ENCODE measurements around the gene LRRD1. TPM values are rescaled to one million over a fixed set of nuclear protein-coding genes. Genes with fewer than 3 reads are reported as not detected.

Gene LRRD1
- total RNA-seq, 1 experiment from 2014 or later = not detected

- Histone ChIP-seq H3K9me3 (ENCODE audit: control insufficient read depth, low read depth, low read length) (no peaks in the 10 kb centered on the region), H4K91ac (ENCODE audit: insufficient read length, low read depth, low read length) (no peak overlapping the region), H2BK5ac (ENCODE audit: insufficient read length, low read length) (no peak overlapping the region), H3K23me2 (ENCODE audit: insufficient read length, low read depth, low read length, poor library complexity, severe bottlenecking) (no peaks in the 10 kb centered on the region), H2BK20ac (ENCODE audit: low read depth, low read length, poor library complexity, severe bottlenecking) (no peak overlapping the region), H3K27ac (ENCODE audit: insufficient read length, low read depth, low read length) (no peak overlapping the region), H3K4ac (ENCODE audit: low read depth, low read length) (no peak overlapping the region), H3K4me2 (ENCODE audit: insufficient read depth, insufficient read length, low read length) (no peak overlapping the region), H3K56ac (ENCODE audit: insufficient read length, low read depth, low read length) (no peak overlapping the region), H3K4me1 (ENCODE audit: insufficient read depth, low read length) (no peaks in the 10 kb centered on the region), H3K27me3 (ENCODE audit: insufficient read depth, low read length) (no peaks in the 10 kb centered on the region), H4K5ac (ENCODE audit: insufficient read length, low read depth, low read length) (no peak overlapping the region), H2BK120ac (ENCODE audit: low read depth, low read length, poor library complexity, severe bottlenecking) (no peak overlapping the region), H3K23ac (ENCODE audit: insufficient read length, low read depth, low read length) (no peak overlapping the region), H2BK15ac (ENCODE audit: low read depth, low read length) (no peak overlapping the region), H3K14ac (ENCODE audit: insufficient read depth, low read length) (no peak overlapping the region), H2BK12ac (ENCODE audit: insufficient read length, low read depth, low read length) (no peak overlapping the region), H4K8ac (replicated peaks; ENCODE audit: insufficient read length, low read depth, low read length) (no peak overlapping the region), H3K18ac (ENCODE audit: insufficient read length, low read depth, low read length) (no peak overlapping the region), H3K79me2 (ENCODE audit: insufficient read depth, low read length) (no peaks in the 10 kb centered on the region), H3K9ac (ENCODE audit: extremely low read depth, insufficient read length, low read length) (no peak overlapping the region), H2AK5ac (ENCODE audit: insufficient read length, low read length) (no peak overlapping the region), H3T11ph (ENCODE audit: low read length) (no peak overlapping the region), H3K79me1 (ENCODE audit: insufficient read depth, low read depth, low read length, poor library complexity, severe bottlenecking) (no peaks in the 10 kb centered on the region), H4K20me1 (ENCODE audit: control insufficient read depth, insufficient read depth, insufficient read length) (no peaks in the 10 kb centered on the region), H2AFZ (ENCODE audit: low read length) (no peak overlapping the region)
- Mint-ChIP-seq H3K9me3 (peaks cover 0 to 3% of the 10 kb centered on the region in 2 experiments; a peak in 1 of 5 replicates), H3K4me1 (no peaks in the 10 kb centered on the region), H3K27ac (no peak overlapping the region), H3K4me3 (no peak overlapping the region), H3K27me3 (ENCODE audit: low read depth) (no peaks in the 10 kb centered on the region), H3K36me3 (ENCODE audit: insufficient read depth in 1 of 3, low read depth in 3 of 3) (peaks cover 39 to 69% (median 62%) of the 10 kb centered on the region in 3 experiments; a peak in 6 of 7 replicates)
- DNase-seq = no peak
- WGBS (ENCODE audit: extremely low coverage, insufficient read length, low lambda C conversion rate) = no CpG with 5 or more reads among the region's 2 CpGs
- TF ChIP-seq CTCF (conservative IDR thresholded peaks at IDR 0.05) = no peak
Measured at GRCh38 chr7:92228742-92229141, 49.8 kb upstream of the LRRD1 start.

All from H9 (cell line).